Activated naive CD4-positive, alpha-beta T cell treated with anti-CD3 and anti-CD28 coated beads, Interleukin-2, amount 10 ng/mL, durations not matched to agents 7 days and 5 days (primary cell): Measurements from ENCODE around the gene ZNF235.
"Not testable (repeated sequence)": the region's sequence is repeated elsewhere in the genome, so short reads cannot be mapped to it uniquely, and the experiment has no call there.

Experiments used
- CTCF ChIA-PET: fragments of 350-600 bp; sonication (Branson Sonifier 250); formaldehyde crosslinking; loops from one replicate; lab custom pipeline; 2021; ENCODE audit warnings: antibody characterized with exemption; lab: Charles Lee
- DNase-seq: peaks from one replicate; pipeline ENCODE4 v3.0.0-alpha.2; 2020
- H3K27ac Mint-ChIP-seq: one replicate; pipeline ENCODE4 v1.8.0; 2021; ENCODE audit warnings: mild to moderate bottlenecking, moderate library complexity, mixed read lengths
- H3K27me3 Mint-ChIP-seq: one replicate; pipeline ENCODE4 v1.8.0; 2021; ENCODE audit warnings: mild to moderate bottlenecking, mixed read lengths
- H3K36me3 Mint-ChIP-seq: one replicate; pipeline ENCODE4 v1.8.0; 2021; ENCODE audit warnings: mixed read lengths
- H3K4me1 Mint-ChIP-seq: one replicate; pipeline ENCODE4 v1.8.0; 2021; ENCODE audit warnings: mixed read lengths
- H3K4me3 Mint-ChIP-seq: one replicate; pipeline ENCODE4 v1.8.0; 2021; ENCODE audit warnings: mild to moderate bottlenecking, moderate library complexity, mixed read lengths
- H3K9me3 Mint-ChIP-seq: one replicate; pipeline ENCODE4 v1.8.0; 2021; ENCODE audit warnings: mixed read lengths

The ZNF235 gene

DNA sequence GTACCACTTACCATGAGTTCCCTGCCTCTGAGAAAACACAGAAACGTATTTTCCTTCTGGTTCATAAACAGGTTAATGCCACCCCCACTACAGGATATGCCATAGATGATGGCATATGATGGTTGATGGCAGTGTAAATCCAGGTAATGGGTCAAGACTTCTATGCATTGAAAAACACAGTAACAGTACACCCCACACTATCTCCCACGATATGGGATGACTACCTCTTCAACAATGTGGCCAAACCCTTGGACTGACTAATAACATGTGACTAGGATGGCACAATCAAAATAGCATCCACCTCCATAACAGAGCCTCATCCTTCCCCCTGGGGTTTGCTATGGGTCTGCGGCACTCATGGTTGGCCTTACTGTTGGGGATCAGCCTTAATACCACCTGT lies 22.0 kb downstream of the ZNF235 start:
- CTCF ChIA-PET = no interaction called here
- Mint-ChIP-seq H3K4me1 (no peaks in the 10 kb centered on the region), H3K9me3 (peaks cover 55% of the 10 kb centered on the region), H3K27me3 (no peaks in the 10 kb centered on the region), H3K4me3 (no peak overlapping the region), H3K36me3 (peaks cover 12% of the 10 kb centered on the region), H3K27ac (no peak overlapping the region)
- DNase-seq = no peak

DNA sequence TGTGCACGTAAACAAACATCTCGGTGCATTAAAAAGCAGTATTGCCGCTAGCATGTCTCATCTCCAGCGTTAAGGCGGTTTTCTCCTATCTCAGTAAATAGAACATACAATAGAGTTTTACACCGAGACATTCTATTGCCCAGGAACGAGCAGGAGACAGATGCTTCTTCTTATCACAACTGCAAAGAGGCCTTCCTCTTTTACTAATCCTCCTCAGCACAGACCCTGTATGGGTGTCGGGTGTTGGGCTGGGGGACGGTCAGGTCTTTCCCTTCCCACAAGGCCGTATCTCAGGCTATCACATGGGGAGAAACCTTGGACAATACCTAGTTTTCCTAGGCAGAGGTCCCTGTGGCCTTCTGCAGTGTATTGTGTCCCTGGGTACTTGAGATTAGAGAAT lies 23.9 kb downstream of the ZNF235 start:
- H3K36me3 Mint-ChIP-seq = peaks cover 5% of the 10 kb centered on the region
- no peak for DNase-seq
- H3K9me3 Mint-ChIP-seq = peaks cover 45% of the 10 kb centered on the region
- no peaks in the 10 kb centered on the region for H3K27me3 Mint-ChIP-seq
- no peak overlapping the region for H3K27ac Mint-ChIP-seq
- no peak overlapping the region for H3K4me3 Mint-ChIP-seq
- CTCF ChIA-PET = no interaction called here
- H3K4me1 Mint-ChIP-seq = no peaks in the 10 kb centered on the region

DNA sequence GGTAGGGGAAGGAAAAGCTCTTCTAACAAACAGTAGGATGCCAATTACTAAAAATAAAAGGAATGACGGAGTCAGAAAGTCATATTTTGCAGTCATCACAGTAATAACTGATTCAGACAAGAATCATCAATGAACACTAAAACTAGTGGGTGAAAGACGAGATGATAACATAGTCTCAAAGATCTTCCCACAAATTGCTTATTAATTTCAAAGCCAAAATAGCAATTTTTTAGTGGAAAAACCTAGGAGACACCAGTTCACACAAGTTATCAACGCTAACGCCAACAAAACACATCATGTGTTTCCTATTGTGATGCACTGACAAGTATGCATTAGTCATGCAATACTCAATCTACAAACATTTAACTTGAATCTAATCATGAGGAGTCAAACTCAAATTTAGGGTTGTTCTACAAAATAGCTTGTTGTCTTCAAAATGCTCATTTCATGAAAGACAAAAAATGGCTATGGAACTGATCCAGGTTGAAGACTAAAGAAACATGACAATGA lies 26.6 kb downstream of the ZNF235 start:
- Mint-ChIP-seq H3K9me3 (peaks cover 50% of the 10 kb centered on the region), H3K4me1 (no peaks in the 10 kb centered on the region), H3K4me3 (no peak overlapping the region), H3K27ac (no peak overlapping the region), H3K27me3 (no peaks in the 10 kb centered on the region), H3K36me3 (peaks cover 3% of the 10 kb centered on the region)
- no peak for DNase-seq
- CTCF ChIA-PET = no interaction called here

DNA sequence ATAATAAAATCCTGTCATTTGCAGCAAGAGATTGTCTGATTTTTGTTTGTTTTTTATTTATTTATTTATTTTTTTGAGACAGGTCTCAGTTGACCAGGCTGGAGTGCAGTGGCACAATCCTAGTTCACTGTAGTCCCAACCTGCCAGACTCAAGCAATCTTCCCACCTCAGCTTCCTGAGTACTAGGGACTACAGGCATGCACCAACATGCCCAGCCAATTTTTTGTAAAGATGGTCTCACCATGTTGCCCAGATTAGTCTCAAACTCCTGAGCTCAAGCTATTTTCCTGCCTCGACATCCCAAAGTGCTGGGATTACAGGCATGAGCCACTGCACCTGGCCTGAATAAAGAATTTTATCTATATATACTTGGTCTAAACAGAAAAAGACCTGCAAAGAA lies 27.5 kb downstream of the ZNF235 start:
- no peak overlapping the region for H3K27ac Mint-ChIP-seq
- peaks cover 4% of the 10 kb centered on the region for H3K36me3 Mint-ChIP-seq
- CTCF ChIA-PET = no interaction called here
- H3K27me3 Mint-ChIP-seq = no peaks in the 10 kb centered on the region
- H3K9me3 Mint-ChIP-seq = peaks cover 56% of the 10 kb centered on the region
- H3K4me3 Mint-ChIP-seq = no peak overlapping the region
- no peak for DNase-seq
- H3K4me1 Mint-ChIP-seq = no peaks in the 10 kb centered on the region

DNA sequence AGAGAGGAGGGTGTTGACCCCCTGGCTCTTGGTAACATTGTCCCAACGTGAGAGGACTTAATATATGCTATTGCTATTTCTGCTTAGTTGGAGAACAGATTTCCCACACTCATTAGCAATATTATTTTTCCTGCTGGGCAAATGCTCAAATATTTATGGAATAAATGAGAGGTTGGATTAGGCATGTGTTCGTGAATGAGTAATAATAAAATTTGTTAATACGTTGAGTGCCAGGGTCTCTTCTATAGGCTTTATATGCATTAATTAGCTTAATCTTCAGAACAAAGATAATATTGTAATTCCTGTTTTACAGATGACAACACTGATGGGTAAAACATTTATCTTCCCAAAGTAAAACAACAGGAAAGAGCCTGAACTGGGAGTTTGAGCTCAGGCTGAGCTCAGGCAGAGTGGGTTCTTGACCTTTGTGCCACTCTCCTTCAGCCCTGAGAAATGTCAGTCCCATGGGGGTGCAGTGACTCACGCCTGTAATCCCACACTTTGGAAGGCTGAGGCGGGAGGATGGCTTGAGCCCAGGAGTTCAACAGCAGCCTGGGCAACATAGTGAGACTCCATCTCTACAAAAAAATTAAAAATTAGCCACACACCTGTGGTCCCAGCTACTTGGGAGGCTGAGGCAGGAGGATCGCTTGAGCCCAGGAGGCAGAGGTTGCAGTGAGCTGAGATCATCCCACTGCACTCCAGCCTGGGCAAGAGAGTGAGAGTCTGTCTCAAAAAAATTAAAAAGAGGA lies 44.0 kb downstream of the ZNF235 start:
- H3K27ac Mint-ChIP-seq = no peak overlapping the region
- CTCF ChIA-PET = no interaction called here
- H3K9me3 Mint-ChIP-seq = peaks cover 49% of the 10 kb centered on the region
- peaks cover 6% of the 10 kb centered on the region for H3K27me3 Mint-ChIP-seq
- H3K4me1 Mint-ChIP-seq = peaks cover 11% of the 10 kb centered on the region
- peaks cover 7% of the 10 kb centered on the region for H3K36me3 Mint-ChIP-seq
- H3K4me3 Mint-ChIP-seq = no peak overlapping the region
- no peak for DNase-seq

DNA sequence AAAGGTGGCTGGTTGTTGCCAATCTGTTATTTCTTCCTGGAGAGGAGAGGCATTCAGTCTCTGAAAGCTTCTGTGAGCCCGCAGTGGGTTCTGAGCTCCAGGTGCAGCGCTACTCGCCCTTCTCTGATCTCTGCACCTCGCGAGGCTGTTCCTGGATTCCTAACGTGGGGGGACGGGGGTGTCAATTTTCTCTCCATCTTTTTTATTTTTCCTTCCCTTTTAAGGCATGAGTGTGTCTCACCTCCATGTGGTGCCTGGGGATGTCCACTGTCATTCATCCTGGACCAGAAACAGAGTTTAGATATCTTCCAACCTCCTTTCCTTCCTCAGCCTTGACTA lies 44.5 kb downstream of the ZNF235 start:
- H3K4me1 Mint-ChIP-seq = peaks cover 11% of the 10 kb centered on the region
- peak overlapping the region; percentile 59 for H3K4me3 Mint-ChIP-seq
- H3K27me3 Mint-ChIP-seq = peaks cover 6% of the 10 kb centered on the region
- no peak overlapping the region for H3K27ac Mint-ChIP-seq
- H3K36me3 Mint-ChIP-seq = peaks cover 7% of the 10 kb centered on the region
- H3K9me3 Mint-ChIP-seq = peaks cover 51% of the 10 kb centered on the region
- no peak for DNase-seq
- CTCF ChIA-PET = no interaction called here

DNA sequence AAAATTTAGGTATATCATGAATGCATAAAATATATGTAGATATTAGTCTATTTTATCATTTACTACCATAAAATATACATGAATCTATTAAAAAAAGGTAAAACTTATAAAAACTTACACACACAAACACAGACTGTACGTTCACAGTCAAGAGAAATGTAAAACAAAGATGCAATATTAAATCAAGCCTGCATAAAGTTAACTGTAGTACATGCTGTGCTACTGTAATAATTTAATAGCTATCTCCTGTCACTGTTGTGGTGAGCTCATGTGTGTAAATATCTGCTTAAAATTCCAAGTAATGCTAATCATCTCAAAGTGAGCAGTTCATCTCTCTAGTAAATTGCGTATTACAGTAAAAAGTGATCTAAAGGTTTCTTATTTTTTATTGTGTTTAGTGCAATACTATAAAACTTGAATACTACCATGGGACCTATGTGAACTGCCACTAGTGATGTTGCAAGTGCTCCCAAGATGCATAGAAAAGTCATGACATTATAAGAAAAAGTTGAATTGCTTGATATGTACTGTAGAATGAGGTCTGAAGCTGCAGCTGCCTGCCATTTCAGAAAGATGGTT lies 45.9 kb downstream of the ZNF235 start:
- no peak for DNase-seq
- Mint-ChIP-seq H3K9me3 (peaks cover 60% of the 10 kb centered on the region), H3K4me1 (peaks cover 11% of the 10 kb centered on the region), H3K27me3 (peaks cover 6% of the 10 kb centered on the region), H3K4me3 (no peak overlapping the region), H3K27ac (no peak overlapping the region), H3K36me3 (peaks cover 7% of the 10 kb centered on the region)
- CTCF ChIA-PET = no interaction called here

DNA sequence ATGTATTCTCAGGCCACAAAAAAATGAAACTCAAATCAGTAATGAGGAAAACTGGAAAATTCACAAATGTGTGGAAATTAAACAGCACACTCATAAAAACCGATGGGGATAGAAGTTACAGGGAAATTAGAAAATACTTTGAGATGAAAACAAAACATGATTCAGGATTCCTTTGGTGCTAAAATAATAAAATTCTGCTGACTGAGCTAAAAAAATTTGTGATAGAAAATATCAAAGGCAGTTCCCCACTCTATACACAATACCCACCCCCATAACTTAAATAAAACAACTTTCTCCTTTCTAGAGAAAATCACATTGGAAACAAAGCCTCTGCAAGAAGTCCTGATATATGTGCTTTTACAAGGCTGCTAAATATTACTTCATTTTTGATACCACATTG lies 46.7 kb downstream of the ZNF235 start:
- H3K36me3 Mint-ChIP-seq = peaks cover 7% of the 10 kb centered on the region
- H3K27ac Mint-ChIP-seq = no peak overlapping the region
- peaks cover 11% of the 10 kb centered on the region for H3K4me1 Mint-ChIP-seq
- no peak for DNase-seq
- H3K4me3 Mint-ChIP-seq = no peak overlapping the region
- H3K9me3 Mint-ChIP-seq = peaks cover 64% of the 10 kb centered on the region
- H3K27me3 Mint-ChIP-seq = peaks cover 6% of the 10 kb centered on the region
- CTCF ChIA-PET = no interaction called here

DNA sequence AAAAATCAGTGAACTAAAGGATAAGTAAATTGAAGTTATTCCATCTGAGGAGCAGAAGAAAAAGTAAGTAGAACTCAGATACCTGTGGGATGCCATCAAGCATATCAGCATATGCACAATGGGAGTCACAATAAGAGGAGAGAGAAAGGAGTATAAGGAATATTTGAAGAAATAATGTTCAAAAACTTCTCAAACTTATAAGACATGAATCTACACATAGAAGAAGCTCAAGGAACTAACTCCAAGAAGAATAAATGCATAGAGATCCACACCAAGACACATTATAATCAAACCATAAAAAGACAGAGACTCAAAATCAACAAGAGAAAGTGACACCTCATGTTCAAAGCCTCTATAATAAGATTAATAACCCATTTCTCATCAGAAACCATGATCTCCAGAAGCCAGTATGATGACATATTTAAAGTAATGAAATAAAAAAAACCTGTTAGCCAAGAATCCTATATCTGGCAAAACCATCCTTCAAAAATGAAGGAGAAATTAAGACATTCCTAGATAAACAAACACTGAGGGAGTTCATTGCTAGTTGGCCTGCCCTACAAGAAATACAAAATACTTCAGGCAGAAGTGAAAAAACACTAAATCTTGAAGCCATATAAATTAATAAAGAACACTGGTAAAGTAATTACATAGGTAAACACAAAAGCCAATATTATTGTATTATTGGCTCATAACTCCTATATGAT lies 49.0 kb downstream of the ZNF235 start:
- Mint-ChIP-seq H3K9me3 (peaks cover 77% of the 10 kb centered on the region), H3K4me1 (peaks cover 11% of the 10 kb centered on the region), H3K27me3 (peaks cover 6% of the 10 kb centered on the region), H3K27ac (no peak overlapping the region), H3K36me3 (peaks cover 9% of the 10 kb centered on the region), H3K4me3 (no peak overlapping the region)
- DNase-seq = no peak
- CTCF ChIA-PET = no interaction called here

DNA sequence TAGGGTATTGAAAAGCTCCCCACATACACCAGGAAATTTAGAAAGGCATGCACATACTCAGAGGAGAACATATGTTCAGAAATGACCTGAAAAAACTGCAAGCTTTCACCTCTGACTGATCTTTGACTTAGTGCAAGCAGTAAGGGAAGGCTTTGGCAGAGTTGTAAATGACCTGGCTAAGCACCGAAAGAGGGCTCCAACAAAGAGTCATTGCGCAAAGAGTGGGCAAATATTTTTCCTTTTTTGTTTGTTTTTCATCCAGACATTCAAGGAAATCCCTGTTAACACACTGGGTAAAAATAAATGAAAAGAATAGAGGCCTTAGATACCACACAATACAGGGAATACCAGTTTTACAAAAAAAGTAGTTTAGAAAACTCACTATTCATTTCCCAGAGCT lies 50.3 kb downstream of the ZNF235 start:
- Mint-ChIP-seq H3K27me3 (peaks cover 2% of the 10 kb centered on the region), H3K9me3 (peaks cover 81% of the 10 kb centered on the region), H3K4me1 (no peaks in the 10 kb centered on the region), H3K27ac (no peak overlapping the region), H3K36me3 (peaks cover 13% of the 10 kb centered on the region), H3K4me3 (no peak overlapping the region)
- CTCF ChIA-PET = no interaction called here
- no peak for DNase-seq

DNA sequence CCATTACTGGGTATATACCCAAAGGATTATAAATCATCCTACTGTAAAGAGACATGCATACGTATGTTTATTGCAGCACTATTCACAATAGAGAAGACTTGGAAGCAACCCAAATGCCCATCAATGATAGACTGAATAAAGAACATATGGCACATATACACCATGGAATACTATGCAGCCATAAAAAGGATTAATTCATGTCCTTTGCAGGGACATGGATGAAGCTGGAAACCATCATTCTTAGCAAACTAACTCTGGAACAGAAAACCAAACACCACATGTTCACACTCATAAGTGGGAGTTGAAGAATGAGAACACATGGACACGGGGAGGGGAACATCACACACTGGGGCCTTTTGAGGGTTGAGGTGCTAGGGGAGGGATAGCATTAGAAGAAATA lies 51.4 kb downstream of the ZNF235 start:
- H3K27me3 Mint-ChIP-seq, CTCF ChIA-PET, H3K27ac Mint-ChIP-seq, H3K4me3 Mint-ChIP-seq, H3K4me1 Mint-ChIP-seq, DNase-seq: not testable (repeated sequence)
- Mint-ChIP-seq H3K36me3 (peaks cover 12% of the 10 kb centered on the region), H3K9me3 (peaks cover 85% of the 10 kb centered on the region)

DNA sequence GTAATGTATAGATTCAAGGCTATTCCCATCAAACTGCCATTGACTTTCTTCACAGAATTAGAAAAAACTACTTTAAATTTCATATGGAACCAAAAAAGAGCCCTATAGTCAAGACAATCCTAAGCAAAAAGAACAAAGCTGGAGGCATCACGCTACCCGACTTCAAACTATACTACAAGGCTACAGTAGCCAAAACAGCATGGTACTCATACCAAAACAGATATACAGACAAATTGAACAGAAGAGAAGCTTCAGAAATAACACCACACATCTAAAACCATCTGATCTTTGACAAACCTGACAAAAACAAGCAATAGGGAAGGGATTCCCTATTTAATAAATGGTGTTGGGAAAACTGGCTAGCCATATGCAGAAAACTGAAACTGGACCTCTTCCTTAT lies 52.5 kb downstream of the ZNF235 start:
- H3K27ac Mint-ChIP-seq, H3K4me3 Mint-ChIP-seq, H3K27me3 Mint-ChIP-seq, H3K4me1 Mint-ChIP-seq, DNase-seq, CTCF ChIA-PET: not testable (repeated sequence)
- Mint-ChIP-seq H3K36me3 (peaks cover 14% of the 10 kb centered on the region), H3K9me3 (peaks cover 81% of the 10 kb centered on the region)

DNA sequence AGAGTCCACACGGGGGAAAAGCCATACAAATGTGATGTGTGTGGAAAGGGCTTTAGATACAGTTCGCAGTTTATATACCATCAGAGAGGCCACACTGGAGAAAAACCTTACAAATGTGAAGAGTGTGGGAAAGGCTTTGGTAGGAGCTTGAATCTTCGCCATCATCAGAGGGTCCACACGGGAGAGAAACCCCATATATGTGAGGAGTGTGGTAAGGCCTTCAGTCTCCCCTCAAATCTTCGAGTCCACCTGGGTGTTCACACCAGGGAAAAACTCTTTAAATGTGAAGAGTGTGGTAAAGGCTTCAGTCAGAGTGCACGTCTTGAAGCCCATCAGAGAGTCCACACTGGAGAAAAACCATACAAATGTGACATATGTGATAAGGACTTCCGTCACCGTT lies 68.4 kb downstream of the ZNF235 start:
- Mint-ChIP-seq H3K36me3 (peaks cover 67% of the 10 kb centered on the region), H3K4me1 (no peaks in the 10 kb centered on the region), H3K4me3 (no peak overlapping the region), H3K9me3 (peaks cover 71% of the 10 kb centered on the region), H3K27me3 (no peaks in the 10 kb centered on the region), H3K27ac (no peak overlapping the region)
- CTCF ChIA-PET = no interaction called here
- no peak for DNase-seq
